Activated gamma-delta T cell treated with Interleukin-2 at 50 U/mL for 16 hours (primary cell): ENCODE measurements around the gene SIDT1.

Experiments used
- DNase-seq: peaks from one replicate; pipeline ENCODE4 v3.0.0-alpha.2; 2020

SIDT1 gene

DNA sequence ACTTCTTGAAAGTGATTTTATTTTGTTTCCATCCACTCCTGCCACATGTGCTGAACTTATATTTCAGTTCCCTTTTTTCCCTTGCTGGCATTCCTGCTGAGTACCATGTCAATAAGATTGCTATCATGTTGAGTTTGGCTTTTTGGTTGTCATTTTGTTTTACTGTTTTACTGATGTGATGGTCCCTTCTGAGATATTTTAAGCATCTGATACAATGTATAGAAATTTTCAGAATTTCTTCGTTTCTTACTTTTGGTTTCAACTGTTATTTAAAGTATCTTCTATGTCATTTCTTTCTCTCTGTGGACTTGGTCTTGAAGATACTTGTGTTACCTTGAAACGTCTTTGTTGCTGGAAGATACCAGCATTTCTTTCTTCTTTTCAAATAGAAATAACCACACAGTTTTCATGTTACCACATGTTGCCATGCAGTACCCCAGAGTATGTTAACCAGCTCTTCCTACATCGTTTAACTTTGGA, 14.1 kb downstream of the SIDT1 start:
- no peak for DNase-seq

DNA sequence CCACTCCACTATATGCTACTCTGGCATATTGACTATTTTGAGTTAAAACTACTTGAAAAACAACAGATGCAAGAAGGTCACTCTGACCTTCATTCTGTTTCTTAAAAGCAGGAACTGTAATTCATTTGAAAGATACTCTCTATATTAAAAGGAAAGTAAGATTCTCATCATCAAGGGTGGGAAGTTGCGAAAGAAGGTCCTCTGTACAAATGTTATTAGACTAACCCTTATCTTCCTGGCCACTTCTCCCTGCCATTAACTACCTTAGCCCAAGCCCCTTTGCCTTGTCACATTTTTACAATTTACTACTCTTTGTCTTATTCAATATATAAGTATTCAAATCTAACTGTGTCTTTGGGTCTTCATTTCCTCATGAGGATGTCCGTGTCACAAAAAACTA, 16.1 kb downstream of the SIDT1 start:
- DNase-seq, result no peak

DNA sequence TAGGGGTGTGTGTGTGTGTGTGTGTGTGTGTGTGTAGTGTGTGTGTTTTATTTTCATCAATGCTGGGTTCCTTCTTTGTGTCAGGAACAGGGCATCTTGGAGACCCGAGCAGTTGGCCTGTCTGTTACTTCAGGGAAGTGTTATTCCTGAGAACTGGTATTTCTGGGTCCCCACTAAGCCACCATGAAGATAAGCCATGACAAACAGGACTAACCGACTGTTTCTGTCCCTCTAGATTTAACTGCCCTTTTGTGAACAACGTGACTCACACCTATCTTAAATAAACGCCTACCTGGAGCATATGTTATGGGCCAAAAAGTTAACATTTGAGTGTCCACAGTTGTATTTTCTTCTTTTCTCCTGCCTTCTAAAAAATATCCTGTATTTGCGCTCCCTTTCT, 19.5 kb downstream of the SIDT1 start:
- DNase-seq, result no peak

DNA sequence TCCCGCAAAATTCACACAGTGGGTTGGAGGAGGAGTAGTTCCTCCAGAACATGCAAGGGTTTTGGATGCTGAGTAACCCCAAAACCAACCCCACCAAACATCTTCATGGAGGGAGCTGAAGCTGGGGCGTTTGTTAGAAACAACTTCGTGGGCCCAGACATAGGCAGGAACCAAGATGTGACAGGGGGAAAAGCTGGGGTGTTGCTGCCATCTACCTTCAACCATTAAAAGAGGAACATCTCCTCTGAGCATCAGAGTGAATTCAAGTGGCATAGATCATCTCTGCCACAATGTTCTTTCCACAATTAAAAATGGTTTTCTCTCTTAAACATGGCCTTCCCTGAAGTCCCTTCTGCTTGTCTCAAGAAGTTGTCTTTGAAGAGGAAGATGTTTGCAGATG, 20.5 kb downstream of the SIDT1 start:
- DNase-seq, result peak; percentile 10

DNA sequence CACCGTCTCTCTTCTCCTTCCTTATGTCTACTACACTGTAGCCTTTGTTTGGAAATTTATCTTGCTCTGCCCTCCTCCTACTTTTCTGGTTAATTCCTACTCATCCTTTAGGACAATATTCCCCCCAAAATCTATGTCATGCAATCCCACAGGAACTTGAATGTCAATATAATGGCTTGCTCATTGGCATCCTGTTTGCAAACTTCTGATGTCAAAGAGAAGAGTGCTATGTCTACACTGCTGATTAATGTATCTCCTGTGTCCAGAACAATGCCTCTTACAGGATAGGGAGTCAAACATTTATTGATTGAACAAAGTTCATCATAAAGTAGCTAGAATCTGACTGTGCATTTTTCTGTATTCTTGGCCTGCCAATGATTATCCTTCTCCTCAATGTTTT, 22.8 kb downstream of the SIDT1 start:
- DNase-seq, result no peak

DNA sequence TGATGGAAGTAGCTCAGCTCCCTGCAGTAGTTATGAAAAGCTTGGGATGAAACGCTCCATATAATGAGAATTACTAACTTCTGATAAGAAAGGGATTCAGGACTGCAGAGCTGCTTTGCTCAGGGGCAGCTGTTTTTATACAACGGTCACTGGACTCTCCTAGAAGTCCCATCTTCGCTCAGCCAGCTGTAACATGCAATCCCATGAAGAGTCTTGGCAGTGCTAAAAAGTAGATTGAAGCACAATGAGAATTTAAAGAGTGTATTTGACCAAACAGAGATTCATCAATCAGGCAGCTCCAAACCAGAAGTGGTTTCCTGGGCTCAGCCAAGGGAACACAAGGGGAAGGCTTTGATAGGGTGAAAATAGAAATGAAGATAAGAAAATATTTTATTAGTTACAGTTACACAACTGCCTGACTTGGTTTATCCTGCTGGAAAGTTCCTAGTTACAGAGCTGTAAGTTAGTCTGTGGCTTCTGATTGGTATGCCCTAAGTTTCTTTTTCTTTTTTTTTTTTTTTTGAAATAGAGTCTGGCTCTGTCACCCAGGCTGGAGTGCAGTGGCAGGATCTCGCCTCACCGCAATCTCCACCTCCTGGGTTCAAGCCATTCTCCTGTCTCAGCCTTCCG, 24.1 kb downstream of the SIDT1 start:
- DNase-seq, result no peak

DNA sequence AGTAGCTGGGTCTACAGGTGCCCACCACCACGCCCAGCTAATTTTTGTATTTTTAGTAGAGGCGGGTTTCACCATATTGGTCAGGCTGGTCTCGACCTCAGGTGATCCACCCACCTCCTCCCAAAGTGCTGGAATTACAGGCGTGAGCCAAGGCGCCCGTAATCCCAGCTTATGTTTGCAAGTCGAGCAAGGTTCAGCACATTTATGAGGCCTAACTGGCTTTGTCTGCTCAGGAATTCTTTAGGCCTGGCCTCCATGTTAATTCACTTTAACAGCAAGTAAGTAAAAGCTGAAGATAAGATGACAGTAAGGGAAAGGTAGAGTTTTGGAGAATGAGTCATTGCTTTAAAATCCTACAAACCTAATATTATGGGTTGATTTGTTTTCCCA, 24.6 kb downstream of the SIDT1 start:
- no peak for DNase-seq

DNA sequence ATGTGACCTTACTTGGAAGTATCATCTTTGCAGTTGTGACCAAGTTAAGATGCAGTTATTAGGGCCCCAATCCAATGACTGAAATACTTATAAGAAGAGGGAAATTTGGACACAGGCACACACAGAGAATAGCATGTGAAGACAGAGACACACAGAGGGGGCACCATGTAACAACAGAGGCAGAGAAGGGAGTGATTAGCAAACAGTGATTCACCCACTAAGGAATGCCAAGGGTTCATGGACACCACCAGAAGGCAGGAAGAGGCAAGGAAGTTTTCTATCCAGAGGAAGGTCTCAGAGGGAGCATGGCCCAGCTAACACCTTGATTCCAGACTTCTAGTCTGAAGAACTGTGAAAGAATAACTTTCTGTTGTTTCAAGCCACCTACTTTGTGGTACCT, 25.0 kb downstream of the SIDT1 start:
- no peak for DNase-seq

DNA sequence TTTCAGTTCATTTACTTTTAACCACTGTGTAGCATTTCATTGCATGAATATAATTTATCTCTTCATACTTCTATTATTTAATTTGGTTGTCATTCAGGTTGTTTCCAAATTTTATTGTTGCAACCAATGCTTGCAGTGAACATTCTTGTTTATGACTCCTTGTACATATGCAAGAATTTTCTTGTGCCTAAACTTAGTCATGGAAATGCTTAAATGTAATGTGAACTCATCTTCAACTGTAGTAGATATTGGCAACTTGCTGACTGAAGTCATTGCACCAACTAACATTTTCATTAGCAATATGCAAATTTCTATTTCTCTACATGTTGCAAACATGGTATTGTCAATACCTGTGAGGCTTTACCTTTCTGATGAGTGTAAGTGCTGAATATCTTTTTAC, 26.7 kb downstream of the SIDT1 start:
- no peak for DNase-seq

DNA sequence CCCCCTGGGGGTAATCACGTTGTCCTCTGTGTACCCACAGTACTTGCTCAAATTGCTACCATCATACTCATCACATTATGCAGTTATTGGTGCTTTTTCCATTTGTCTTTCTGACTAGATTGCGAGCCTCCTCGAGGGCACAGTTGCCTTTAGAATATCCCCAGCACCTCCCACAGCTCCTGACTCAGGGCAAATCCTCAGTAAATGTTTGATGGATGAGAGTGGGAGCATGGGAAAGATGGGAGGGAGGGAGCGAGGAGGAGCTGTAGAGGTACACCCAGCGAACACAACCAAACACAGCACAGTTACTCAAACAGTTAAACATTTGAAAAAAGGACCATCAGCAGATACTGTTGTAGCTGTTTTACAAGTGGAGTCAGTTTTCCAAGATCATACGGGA, 27.9 kb downstream of the SIDT1 start:
- DNase-seq, result no peak

DNA sequence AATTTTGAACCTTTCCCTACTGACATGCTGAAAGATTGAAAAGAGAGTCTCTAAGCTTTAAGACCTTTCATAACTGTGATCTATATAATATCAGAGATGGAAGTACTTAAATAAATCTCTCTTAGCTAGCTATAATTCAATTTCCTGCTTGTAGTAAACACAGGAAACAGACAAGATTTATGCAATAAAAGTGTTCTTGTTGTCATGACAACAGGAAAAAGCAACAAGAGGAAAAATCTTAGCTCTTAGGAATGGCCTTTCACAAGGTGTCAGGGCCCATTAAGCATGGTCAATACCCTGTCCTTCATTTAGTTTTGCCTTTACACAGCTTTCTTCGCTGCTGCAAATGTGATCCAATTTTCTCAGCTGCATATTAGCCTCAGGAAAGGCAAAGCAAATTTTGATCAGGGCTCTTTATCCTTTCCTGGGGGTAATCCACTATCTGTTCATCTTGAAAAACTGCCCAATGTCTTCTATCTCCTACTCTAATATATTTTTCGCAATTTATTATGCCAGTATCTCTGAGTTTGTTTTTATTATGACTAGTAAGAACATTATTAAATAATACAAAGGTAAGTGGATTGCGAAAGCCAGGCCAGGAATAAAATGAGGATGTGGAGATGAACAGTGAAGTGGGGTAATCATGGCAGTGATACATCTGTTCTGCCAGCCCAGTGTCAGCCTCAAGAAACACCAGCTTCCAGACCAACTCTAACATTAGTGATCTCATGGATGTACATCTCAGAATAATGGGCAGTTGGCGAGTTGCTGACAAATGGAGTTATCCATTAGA, 28.7 kb downstream of the SIDT1 start:
- no peak for DNase-seq

DNA sequence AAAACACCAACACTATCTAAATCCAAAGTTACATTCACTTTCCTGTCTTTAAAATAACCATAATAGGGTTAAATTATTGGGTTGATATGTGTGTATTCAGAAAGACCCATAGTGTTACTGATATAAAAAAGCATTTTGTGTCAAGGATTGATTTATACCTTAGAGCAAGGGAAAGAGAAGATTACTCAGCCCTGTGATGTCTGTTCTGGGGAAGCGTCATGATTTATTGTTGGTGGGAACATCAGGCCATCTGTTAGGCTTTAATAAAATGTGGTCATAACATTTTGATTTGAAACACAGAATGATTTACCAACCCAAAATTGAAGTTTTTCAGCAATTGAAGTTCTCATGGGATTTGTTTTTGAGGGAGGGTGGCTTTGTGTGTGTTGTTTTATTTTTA, 33.2 kb downstream of the SIDT1 start:
- DNase-seq, result no peak

DNA sequence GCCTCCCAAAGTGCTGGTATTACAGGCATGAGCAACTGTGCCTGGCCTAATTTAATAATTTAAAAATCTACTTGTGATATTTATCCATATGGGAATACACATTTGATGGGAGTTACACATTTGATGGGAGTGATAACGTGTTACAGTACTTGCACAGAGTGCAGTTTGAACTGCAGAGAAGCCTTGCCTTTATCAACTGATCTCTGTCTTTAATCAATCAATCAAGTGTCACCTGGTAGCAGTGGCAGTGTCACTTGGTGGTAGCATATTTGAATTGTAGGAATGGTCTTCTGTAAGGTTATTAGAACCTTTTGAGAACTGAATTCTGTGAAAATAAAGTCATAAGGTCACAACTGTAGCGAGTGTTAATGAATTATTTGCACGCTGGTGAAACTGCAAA, 37.8 kb downstream of the SIDT1 start:
- DNase-seq, result no peak

DNA sequence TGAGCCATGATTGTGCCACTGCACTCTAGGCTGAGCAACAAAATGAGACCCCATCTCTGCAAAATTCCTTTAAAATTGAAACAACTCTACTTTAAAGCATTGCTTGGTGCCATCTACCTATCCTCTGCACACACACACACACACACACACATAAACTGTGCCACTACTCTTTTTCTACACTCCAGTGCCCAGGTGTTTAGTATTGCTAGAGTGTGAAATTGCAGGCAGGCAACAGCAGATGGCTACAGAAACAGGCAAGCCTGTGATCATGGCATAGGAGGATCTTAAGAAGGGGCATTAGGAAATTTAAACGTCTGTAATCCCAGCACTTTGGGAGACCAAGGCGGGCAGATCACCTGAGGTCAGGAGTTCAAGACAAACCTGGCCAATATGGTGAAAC, 39.0 kb downstream of the SIDT1 start:
- DNase-seq, result no peak

DNA sequence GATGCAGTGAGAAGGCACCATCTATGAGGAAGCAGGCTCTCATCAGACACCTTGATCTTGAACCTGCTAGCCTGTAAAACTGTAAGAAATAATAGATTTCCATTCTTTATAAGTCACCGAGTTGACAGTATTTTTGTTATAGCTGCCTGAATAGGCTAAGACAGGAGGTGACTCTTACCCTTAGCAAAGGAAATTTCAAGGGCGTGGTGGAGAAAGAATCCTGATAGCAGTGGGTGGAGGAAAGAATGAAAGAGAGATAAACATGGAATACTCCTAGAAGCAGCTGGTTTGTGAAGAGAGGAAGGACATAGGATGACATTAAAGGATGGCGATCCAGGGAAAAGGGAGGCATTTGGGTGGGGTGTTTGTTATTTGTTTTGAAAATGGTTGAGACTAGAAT, 41.4 kb downstream of the SIDT1 start:
- DNase-seq, result no peak

DNA sequence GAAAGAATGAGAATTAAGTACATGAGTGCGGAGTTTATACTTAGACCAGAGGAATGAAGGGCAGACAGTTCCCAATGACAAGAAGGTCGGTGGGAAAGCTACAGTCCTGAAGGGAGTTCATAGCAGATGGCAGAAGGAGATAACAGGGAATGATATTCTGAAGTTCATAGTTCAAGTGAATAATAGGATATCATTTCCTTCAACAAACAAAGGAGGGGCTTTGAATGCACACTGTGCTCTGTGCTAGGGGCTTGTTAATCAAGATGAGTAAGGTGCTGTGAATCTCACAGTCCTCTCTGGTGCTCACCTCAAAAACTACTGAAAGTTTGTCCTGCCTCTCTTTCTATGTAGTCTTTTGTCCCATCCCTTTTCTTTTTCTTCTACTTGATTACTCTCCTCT, 41.9 kb downstream of the SIDT1 start:
- DNase-seq, result no peak

DNA sequence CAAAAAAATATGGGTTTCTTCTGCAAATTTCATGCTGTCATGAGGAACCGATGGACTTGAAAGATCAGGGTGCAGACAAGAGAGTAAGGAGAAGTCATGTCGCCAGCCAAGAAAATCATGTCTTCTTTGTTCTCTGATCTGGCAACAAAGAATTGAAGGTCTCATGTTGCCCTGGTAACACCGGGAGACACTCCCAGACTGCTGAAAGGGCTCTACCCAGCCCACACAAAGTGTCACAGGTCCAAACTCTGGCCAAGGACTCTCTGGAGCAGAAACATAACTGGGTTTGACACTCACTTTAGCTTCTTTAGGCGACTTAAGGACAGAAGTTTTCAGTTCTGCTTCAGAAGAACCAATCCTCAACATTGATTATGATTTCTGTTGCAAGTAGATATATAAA, 42.9 kb downstream of the SIDT1 start:
- DNase-seq, result no peak

DNA sequence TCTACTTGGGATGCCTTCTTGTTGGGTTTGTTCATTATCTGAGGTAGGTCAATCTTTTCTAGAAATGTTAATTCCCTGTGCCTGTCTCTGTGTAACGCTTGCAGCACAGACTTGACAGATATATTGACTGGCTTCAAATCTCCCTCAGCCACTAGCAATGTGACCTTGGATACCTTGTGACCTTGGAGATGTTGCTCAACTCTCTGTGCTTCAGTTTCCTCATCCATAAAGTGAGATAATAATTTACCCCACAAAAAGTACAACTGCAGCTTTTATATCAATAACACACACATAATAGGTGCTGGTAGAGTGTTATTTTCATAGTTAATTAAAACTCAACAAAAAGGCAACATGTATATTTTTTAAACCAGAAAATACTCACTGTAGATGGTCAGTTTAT, 52.9 kb downstream of the SIDT1 start:
- DNase-seq, result no peak

DNA sequence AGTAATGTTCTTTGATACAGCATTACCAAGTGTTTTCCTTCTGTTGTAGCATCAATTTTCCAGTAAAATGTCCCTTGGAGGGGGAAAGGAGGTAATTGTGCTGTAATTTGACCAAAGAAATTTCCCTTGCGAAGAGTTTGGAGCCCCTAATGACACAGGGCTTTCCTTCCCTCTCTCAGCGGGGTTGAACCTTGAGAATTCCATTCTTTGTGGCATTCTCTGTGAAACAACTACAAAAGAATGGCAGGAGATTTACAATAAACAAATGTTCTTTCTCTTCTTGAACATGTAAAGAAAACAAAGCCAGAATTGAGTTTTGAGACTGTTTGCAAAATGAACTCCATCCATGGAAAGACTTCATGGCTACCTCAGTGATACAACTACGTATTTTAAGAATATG, 53.4 kb downstream of the SIDT1 start:
- DNase-seq, result no peak

DNA sequence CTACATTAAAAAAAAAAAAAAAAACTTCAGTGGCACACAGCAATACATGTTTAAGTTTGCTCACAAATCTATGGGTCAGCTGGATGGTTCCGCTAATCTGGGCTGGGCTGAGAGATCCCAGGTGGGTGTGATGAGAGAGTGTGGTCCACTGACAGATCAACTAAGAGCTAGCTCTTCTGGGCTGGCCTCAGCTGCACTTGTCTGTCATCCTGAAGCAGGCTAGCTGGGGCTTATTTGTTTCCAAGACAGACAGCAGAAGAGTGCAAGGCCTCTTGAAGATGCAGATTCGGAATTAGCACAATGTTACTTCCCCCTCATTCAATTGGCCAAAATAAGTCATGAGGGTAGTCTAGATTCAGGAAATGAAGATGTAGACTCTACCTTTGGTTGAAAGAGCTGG, 56.5 kb downstream of the SIDT1 start:
- DNase-seq, result no peak

DNA sequence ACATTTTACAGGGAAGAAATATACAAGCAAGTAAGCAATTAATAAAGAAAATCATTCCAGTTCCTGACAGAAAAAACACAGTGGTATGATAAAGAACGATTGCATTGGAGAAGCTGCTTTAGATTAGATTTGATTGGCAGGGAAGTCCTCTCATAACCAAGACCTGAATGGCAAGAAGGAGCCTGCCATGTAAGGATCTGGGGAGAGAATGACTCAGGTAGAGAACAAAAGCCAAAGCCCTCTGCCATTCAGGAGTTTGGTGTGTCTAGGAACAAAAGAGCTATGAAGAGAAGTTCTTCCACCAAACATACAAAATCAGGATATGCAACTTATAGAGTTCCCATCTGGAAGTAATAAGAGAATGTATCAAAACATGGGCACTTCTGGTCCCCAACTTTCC, 57.6 kb downstream of the SIDT1 start:
- DNase-seq, result no peak

DNA sequence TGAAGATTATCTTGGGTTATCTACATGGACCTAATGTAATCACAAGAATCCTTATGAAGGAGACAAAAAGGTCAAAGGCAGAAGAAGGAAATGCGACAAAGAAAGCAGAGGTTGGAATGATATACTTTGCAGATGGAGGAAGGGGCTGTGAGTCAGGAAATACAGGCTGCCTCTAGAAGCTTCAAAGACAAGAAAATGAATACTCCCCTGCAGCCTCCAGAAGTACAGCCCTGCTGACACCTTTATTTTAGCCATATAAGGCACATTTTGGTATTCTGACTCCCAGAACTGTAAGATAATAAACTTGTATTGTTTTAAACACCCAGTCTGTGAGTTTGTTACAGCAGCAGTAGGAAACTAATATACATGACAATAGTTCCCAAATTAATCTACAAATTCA, 58.6 kb downstream of the SIDT1 start:
- DNase-seq, result no peak

DNA sequence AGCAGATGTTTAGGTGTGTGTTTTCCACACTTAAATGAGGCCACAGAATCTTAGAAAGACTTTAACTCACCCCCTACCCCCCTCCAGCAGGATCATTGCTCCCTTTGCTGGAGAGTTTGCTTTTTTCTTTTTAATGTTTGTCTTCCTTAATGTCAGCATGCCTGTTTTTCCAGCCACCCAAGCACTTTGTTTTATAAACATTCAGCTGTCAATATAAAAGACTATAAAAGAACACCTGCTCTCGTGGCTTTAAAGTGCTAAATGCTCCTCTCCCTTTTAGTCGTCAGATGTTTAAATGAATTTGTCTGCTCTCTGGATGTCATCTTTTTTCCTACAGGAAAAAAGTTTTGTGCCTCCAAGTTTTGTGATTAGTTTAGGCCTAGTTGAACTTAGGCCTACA, 61.7 kb downstream of the SIDT1 start:
- DNase-seq, result no peak

DNA sequence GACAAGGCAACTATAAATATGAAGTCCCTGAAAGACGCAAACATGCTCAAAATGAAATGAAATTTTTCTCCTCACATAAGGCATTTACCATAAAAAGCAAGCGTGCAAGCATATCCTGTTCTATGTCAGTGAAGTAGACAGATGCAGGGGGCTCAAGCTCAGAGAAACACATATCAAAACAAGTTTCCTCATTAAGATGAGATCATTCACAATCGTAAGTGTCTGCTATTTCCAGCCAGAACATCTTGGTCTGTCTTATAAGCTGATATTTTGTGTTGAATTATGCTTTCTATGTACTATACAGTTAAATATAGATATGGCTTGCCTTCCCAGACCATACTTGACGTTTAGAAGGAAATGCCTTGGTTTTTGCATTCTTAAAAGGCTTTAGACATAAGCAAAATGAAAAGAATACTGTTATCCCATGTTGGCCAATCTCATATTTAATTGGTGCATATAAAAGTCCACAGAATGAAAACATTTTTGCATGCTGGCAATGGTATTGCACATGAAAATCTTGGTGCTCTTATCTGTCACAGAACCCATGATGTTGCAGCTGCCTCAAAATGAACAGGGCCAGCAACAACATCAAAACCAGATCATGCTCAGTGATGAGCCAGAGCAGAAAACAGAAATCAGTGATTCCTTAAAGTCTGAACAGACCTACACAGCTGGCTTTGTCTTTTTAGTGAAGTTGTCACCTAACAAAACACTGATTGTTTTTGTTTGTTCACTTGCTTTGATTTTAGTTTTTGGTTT, 65.4 kb downstream of the SIDT1 start:
- DNase-seq, result no peak
